HG03442 (cell line): ENCODE data around the gene KRT16.
"Not testable (repeated sequence)": the region's sequence is repeated elsewhere in the genome, so short reads cannot be mapped to it uniquely, and the experiment has no call there.

Experiments used
- ATAC-seq: cut with Tn5 transposase; IDR thresholded peaks from one replicate; pipeline ENCODE4 v1.9.1; 2021; ENCODE audit warnings: mild to moderate bottlenecking, moderate library complexity; ENCODE audit not compliant: unreplicated experiment

The KRT16 gene

GRCh38 chr17:41617136-41617535 lies 4.6 kb upstream of the KRT16 start:
- no peak for ATAC-seq

- ATAC-seq = not testable (repeated sequence)
Observed at GRCh38 chr17:41616486-41616885, 3.9 kb upstream of the KRT16 start.

GRCh38 chr17:41615454-41615853 lies 2.9 kb upstream of the KRT16 start:
- ATAC-seq = no peak

- ATAC-seq = not testable (repeated sequence)
Observed at GRCh38 chr17:41614767-41615166, 2.2 kb upstream of the KRT16 start.

GRCh38 chr17:41614098-41614497 lies 1.5 kb upstream of the KRT16 start:
- no peak for ATAC-seq

- ATAC-seq = no peak
Observed at GRCh38 chr17:41613277-41614082, 913 bp upstream of the KRT16 start.

- no peak for ATAC-seq
Observed at GRCh38 chr17:41610965-41611640, 1.5 kb downstream of the KRT16 start.

GRCh38 chr17:41610061-41610517 lies 2.5 kb downstream of the KRT16 start:
- ATAC-seq = not testable (repeated sequence)

GRCh38 chr17:41606930-41607329 lies 5.6 kb downstream of the KRT16 start:
- not testable (repeated sequence) for ATAC-seq

GRCh38 chr17:41602524-41602923 lies 10.0 kb downstream of the KRT16 start:
- no peak for ATAC-seq

- no peak for ATAC-seq
Observed at GRCh38 chr17:41600318-41600717, 12.2 kb downstream of the KRT16 start.

GRCh38 chr17:41599680-41600079 lies 12.9 kb downstream of the KRT16 start:
- ATAC-seq = no peak

- no peak for ATAC-seq
Observed at GRCh38 chr17:41595585-41595984, 17.0 kb downstream of the KRT16 start.

- ATAC-seq = no peak
Observed at GRCh38 chr17:41594363-41594915, 18.1 kb downstream of the KRT16 start.

GRCh38 chr17:41593306-41593981 lies 19.1 kb downstream of the KRT16 start:
- ATAC-seq = no peak

- ATAC-seq = no peak
Observed at GRCh38 chr17:41592601-41593305, 19.8 kb downstream of the KRT16 start.

GRCh38 chr17:41589301-41589700 lies 23.3 kb downstream of the KRT16 start:
- ATAC-seq = no peak

- no peak for ATAC-seq
Observed at GRCh38 chr17:41588126-41588810, 24.3 kb downstream of the KRT16 start.

- ATAC-seq = no peak
Observed at GRCh38 chr17:41586863-41587495, 25.6 kb downstream of the KRT16 start, which contains the start of gene KRT14. TSS of gene KRT14 (minus strand) at chr17:41586895. CDS start at chr17:41586834, 61 bp downstream.
